Measurements from ENCODE around the gene PARD3B.

PARD3B gene

GRCh38 chr2:204529795-204530463, 15.3 kb upstream of the PARD3B start:
- no peak overlapping the region for H3K4me3 Mint-ChIP-seq
- no peak for ATAC-seq (replicated peaks)
- no peak for DNase-seq
- H3K27me3 Mint-ChIP-seq = no peaks in the 10 kb centered on the region
- no peaks in the 10 kb centered on the region for H3K36me3 Mint-ChIP-seq
- H3K9me3 Mint-ChIP-seq = peaks cover 0 to 2% of the 10 kb centered on the region in 2 donors
- H3K27ac Mint-ChIP-seq = no peak overlapping the region
- H3K4me1 Mint-ChIP-seq = peaks cover 0 to 2% of the 10 kb centered on the region in 2 donors

GRCh38 chr2:204530464-204530805, 14.8 kb upstream of the PARD3B start:
- H3K27ac Mint-ChIP-seq = no peak overlapping the region
- DNase-seq = no peak
- no peaks in the 10 kb centered on the region for H3K36me3 Mint-ChIP-seq
- peaks cover 0 to 2% of the 10 kb centered on the region in 2 donors for H3K9me3 Mint-ChIP-seq
- H3K4me1 Mint-ChIP-seq = peaks cover 0 to 2% of the 10 kb centered on the region in 2 donors
- no peak overlapping the region for H3K4me3 Mint-ChIP-seq
- H3K27me3 Mint-ChIP-seq = no peaks in the 10 kb centered on the region
- ATAC-seq (replicated peaks) = no peak

GRCh38 chr2:204533629-204534370, 11.5 kb upstream of the PARD3B start:
- Mint-ChIP-seq H3K27me3 (no peaks in the 10 kb centered on the region), H3K4me1 (peaks cover 0 to 2% of the 10 kb centered on the region in 2 donors), H3K9me3 (peaks cover 0 to 2% of the 10 kb centered on the region in 2 donors), H3K4me3 (no peak overlapping the region), H3K36me3 (no peaks in the 10 kb centered on the region), H3K27ac (no peak overlapping the region)
- no peak for ATAC-seq (replicated peaks)
- no peak for DNase-seq

- Mint-ChIP-seq H3K9me3 (peaks cover 0 to 2% of the 10 kb centered on the region in 2 donors), H3K27me3 (no peaks in the 10 kb centered on the region), H3K27ac (no peak overlapping the region), H3K36me3 (no peaks in the 10 kb centered on the region), H3K4me3 (no peak overlapping the region), H3K4me1 (no peaks in the 10 kb centered on the region)
- ATAC-seq (replicated peaks) = no peak
- DNase-seq = no peak
These were observed 9.9 kb upstream of the PARD3B start for GRCh38 chr2:204535356-204535755.

GRCh38 chr2:204535764-204536163, 9.5 kb upstream of the PARD3B start:
- DNase-seq (no peak), ATAC-seq (replicated peaks) (no peak)
- H3K27me3 Mint-ChIP-seq = no peaks in the 10 kb centered on the region
- H3K36me3 Mint-ChIP-seq = no peaks in the 10 kb centered on the region
- H3K9me3 Mint-ChIP-seq = peaks cover 0 to 2% of the 10 kb centered on the region in 2 donors
- H3K4me3 Mint-ChIP-seq = no peak overlapping the region
- H3K27ac Mint-ChIP-seq = no peak overlapping the region
- no peaks in the 10 kb centered on the region for H3K4me1 Mint-ChIP-seq

- no peak for ATAC-seq (replicated peaks)
- H3K27me3 Mint-ChIP-seq = peaks cover 2 to 3% of the 10 kb centered on the region in 2 donors
- no peak for DNase-seq
- H3K9me3 Mint-ChIP-seq = peaks cover 0 to 2% of the 10 kb centered on the region in 2 donors
- no peak overlapping the region for H3K27ac Mint-ChIP-seq
- H3K4me3 Mint-ChIP-seq = no peak overlapping the region
- H3K4me1 Mint-ChIP-seq = no peaks in the 10 kb centered on the region
- H3K36me3 Mint-ChIP-seq = no peaks in the 10 kb centered on the region
These were observed 6.9 kb upstream of the PARD3B start for GRCh38 chr2:204538182-204539018.

GRCh38 chr2:204539019-204539385, 6.3 kb upstream of the PARD3B start:
- Mint-ChIP-seq H3K4me3 (no peak overlapping the region), H3K36me3 (no peaks in the 10 kb centered on the region), H3K27me3 (peaks cover 6 to 8% of the 10 kb centered on the region in 2 donors), H3K4me1 (no peaks in the 10 kb centered on the region), H3K9me3 (peaks cover 0 to 2% of the 10 kb centered on the region in 2 donors), H3K27ac (no peak overlapping the region)
- ATAC-seq (replicated peaks) = no peak
- DNase-seq = no peak

- no peak overlapping the region for H3K27ac Mint-ChIP-seq
- peaks cover 10 to 11% of the 10 kb centered on the region in 2 donors for H3K4me1 Mint-ChIP-seq
- ATAC-seq (replicated peaks) (no peak), DNase-seq (no peak)
- no peaks in the 10 kb centered on the region for H3K9me3 Mint-ChIP-seq
- peaks cover 25 to 30% of the 10 kb centered on the region in 2 donors for H3K27me3 Mint-ChIP-seq
- H3K4me3 Mint-ChIP-seq = no peak overlapping the region
- no peaks in the 10 kb centered on the region for H3K36me3 Mint-ChIP-seq
These were observed 3.6 kb upstream of the PARD3B start for GRCh38 chr2:204541637-204542036.

- Mint-ChIP-seq H3K9me3 (no peaks in the 10 kb centered on the region), H3K4me1 (peaks cover 10 to 11% of the 10 kb centered on the region in 2 donors), H3K27ac (no peak overlapping the region), H3K36me3 (no peaks in the 10 kb centered on the region), H3K4me3 (no peak overlapping the region), H3K27me3 (peaks cover 25 to 30% of the 10 kb centered on the region in 2 donors)
- DNase-seq (no peak), ATAC-seq (replicated peaks) (no peak)
These were observed 2.2 kb upstream of the PARD3B start for GRCh38 chr2:204542982-204543608.

- Mint-ChIP-seq H3K4me3 (peak overlapping the region in 1 of 2 donors; percentile 61), H3K27me3 (peaks cover 29 to 40% of the 10 kb centered on the region in 2 donors), H3K36me3 (no peaks in the 10 kb centered on the region), H3K4me1 (peaks cover 10 to 11% of the 10 kb centered on the region in 2 donors), H3K27ac (no peak overlapping the region), H3K9me3 (no peaks in the 10 kb centered on the region)
- peak in 1 of 2 donors; percentile 19 for ATAC-seq (replicated peaks)
- DNase-seq = no peak
These were observed 823 bp downstream of the PARD3B start for GRCh38 chr2:204545861-204546735.

- no peak overlapping the region for H3K27ac Mint-ChIP-seq
- H3K27me3 Mint-ChIP-seq = peaks cover 9 to 14% of the 10 kb centered on the region in 2 donors
- no peak overlapping the region for H3K4me3 Mint-ChIP-seq
- ATAC-seq (replicated peaks) = no peak
- DNase-seq = no peak
- H3K36me3 Mint-ChIP-seq = no peaks in the 10 kb centered on the region
- H3K9me3 Mint-ChIP-seq = peaks cover 0 to 2% of the 10 kb centered on the region in 2 donors
- H3K4me1 Mint-ChIP-seq = peaks cover 2 to 3% of the 10 kb centered on the region in 2 donors
These were observed 5.7 kb downstream of the PARD3B start for GRCh38 chr2:204550751-204551511.

- Mint-ChIP-seq H3K36me3 (no peaks in the 10 kb centered on the region), H3K27me3 (peaks cover 4 to 9% of the 10 kb centered on the region in 2 donors), H3K27ac (no peak overlapping the region), H3K4me1 (no peaks in the 10 kb centered on the region), H3K4me3 (no peak overlapping the region), H3K9me3 (peaks cover 0 to 4% of the 10 kb centered on the region in 2 donors)
- no peak for DNase-seq
- no peak for ATAC-seq (replicated peaks)
These were observed 6.2 kb downstream of the PARD3B start for GRCh38 chr2:204551512-204551863.

GRCh38 chr2:204557604-204558003, 12.3 kb downstream of the PARD3B start:
- H3K4me3 Mint-ChIP-seq = no peak overlapping the region

More at GRCh38 chr2:204557604-204558003, 12.3 kb downstream of the PARD3B start:
- DNase-seq = no peak
- Mint-ChIP-seq H3K9me3 (peaks cover 7 to 9% of the 10 kb centered on the region in 2 donors), H3K27me3 (peaks cover 0 to 4% of the 10 kb centered on the region in 2 donors), H3K27ac (no peak overlapping the region), H3K36me3 (no peaks in the 10 kb centered on the region), H3K4me1 (no peaks in the 10 kb centered on the region)
- ATAC-seq (replicated peaks) = no peak

All from stimulated activated naive B cell treated with anti-CD40 and anti-IgM and Interleukin-4, amounts not matched to agents 10 μg/mL and 1 μg/mL and 100 μg/mL, for 72 hours (primary cell).